Activated CD4-positive, alpha-beta T cell treated with anti-CD3 and anti-CD28 coated beads for 24 hours (primary cell): Measurements from ENCODE around the gene SATB2.

Experiments
- DNase-seq, 2 donors: peaks; one replicate each; pipeline ENCODE4 v3.0.0-alpha.2; 2020; ENCODE audit warnings: low read depth in 2 of 2

The SATB2 gene

GRCh38 chr2:199257261-199258224 is 200.2 kb downstream of the SATB2 start:
- DNase-seq = no peak

- no peak for DNase-seq
These were observed 227.6 kb downstream of the SATB2 start for GRCh38 chr2:199230091-199230490.

- DNase-seq = no peak
These were observed 228.6 kb downstream of the SATB2 start for GRCh38 chr2:199228887-199229819.

- DNase-seq = no peak
These were observed 233.9 kb downstream of the SATB2 start for GRCh38 chr2:199223791-199224190.

GRCh38 chr2:199220920-199221319 is 236.8 kb downstream of the SATB2 start:
- no peak for DNase-seq

GRCh38 chr2:199219551-199219950 is 238.2 kb downstream of the SATB2 start:
- no peak for DNase-seq
